Esophagus muscularis mucosa (tissue), 4 donors: Measurements from ENCODE around the gene C6orf163. TPM values are rescaled to one million over a fixed set of nuclear protein-coding genes. Genes with fewer than 3 reads are reported as not detected.

Source experiments
- DNase-seq: peaks from one replicate; pipeline ENCODE4 v3.0.0-alpha.2; 2017; ENCODE audit errors: extremely low spot score
- H3K27ac ChIP-seq, 4 donors: fragments of 200-600 bp; sonication (generic); replicated peaks in 1 of 4; 1 replicate in 3 of 4; 2 replicates in 1 of 4; pipeline ENCODE4 v1.5.1; 2016 to 2019; ENCODE audit warnings: mild to moderate bottlenecking in 1 of 4
- H3K27me3 ChIP-seq, 4 donors: fragments of 200-600 bp; sonication (generic); one replicate each; pipeline versions ENCODE4 v1.5.1 to v1.6.0; 2016 to 2019
- H3K36me3 ChIP-seq, 4 donors: fragments of 200-600 bp; sonication (generic); one replicate each; pipeline ENCODE4 v1.5.1; 2016 to 2019
- H3K4me1 ChIP-seq, 4 donors: fragments of 200-600 bp; sonication (generic); one replicate each; pipeline ENCODE4 v1.5.1; 2016 to 2019
- H3K4me3 ChIP-seq, 4 donors: fragments of 200-600 bp; sonication (generic); 1 replicate in 2 of 4; 2 replicates in 2 of 4; pipeline ENCODE4 v1.5.1; 2016 to 2019; ENCODE audit warnings: mild to moderate bottlenecking in 4 of 4, moderate library complexity in 1 of 4
- H3K9me3 ChIP-seq, 4 donors: fragments of 200-600 bp; sonication (generic); 1 replicate in 3 of 4; 2 replicates in 1 of 4; pipeline ENCODE4 v1.5.1; 2016 to 2019
- CTCF ChIP-seq, 3 experiments: fragments of 200-600 bp in 2 of 3; fragments of 450-650 bp in 1 of 3; sonication (generic) in 2 of 3; IDR thresholded peaks; one replicate each; pipeline ENCODE4 v1.5.1; 2017 to 2019; ENCODE audit warnings: antibody characterized with exemption in 3 of 3, mild to moderate bottlenecking in 2 of 3, moderate library complexity in 1 of 3
- EP300 ChIP-seq: sonication (generic); formaldehyde crosslinking; IDR thresholded peaks from one replicate; pipeline ENCODE4 v1.6.1; 2017; ENCODE audit warnings: antibody characterized with exemption
- POLR2A ChIP-seq: fragments of 450-650 bp; IDR thresholded peaks from one replicate; pipeline ENCODE4 v1.6.1; 2017; ENCODE audit warnings: antibody characterized with exemption, moderate library complexity, mild to moderate bottlenecking, low read depth
- POLR2AphosphoS5 ChIP-seq, 2 donors: sonication (generic); formaldehyde crosslinking; IDR thresholded peaks; one replicate each; pipeline ENCODE4 v1.6.1; 2017; ENCODE audit warnings: antibody characterized with exemption in 2 of 2
- WGBS: methylation state at CpG from one replicate; pipeline ENCODE4 v1.1.5; 2018; 5-methylcytosine and 5-hydroxymethylcytosine counted together
- intact Hi-C: fragments of 100-400 bp; cut with DNase I; formaldehyde crosslinking; loops from one replicate; pipeline ENCODE4 v1.15.1; 2023
- total RNA-seq, 4 donors: library from RNA; depleted of rRNA; stranded (reverse); fragments of >200 nt; gene quantifications; one replicate each; pipeline versions ENCODE4 v1.1.0 to v1.2.1, GENCODE V29; 2016

Gene C6orf163
- total RNA-seq, 4 donors from 2014 or later = 0.99 to 2.7 (median 1.8) TPM

- WGBS = 89% methylated on average over 3 of the region's 3 CpGs
- Histone ChIP-seq H3K4me1 (no peaks in the 10 kb centered on the region), H3K36me3 (no peaks in the 10 kb centered on the region), H3K27ac (no peak overlapping the region), H3K4me3 (no peak overlapping the region), H3K27me3 (no peaks in the 10 kb centered on the region), H3K9me3 (no peaks in the 10 kb centered on the region)
- TF ChIP-seq POLR2A = no peak
- TF ChIP-seq POLR2AphosphoS5 (IDR thresholded peaks at IDR 0.05) = no peak
- no peak for TF ChIP-seq CTCF (IDR thresholded peaks at IDR 0.05)
- TF ChIP-seq EP300 = no peak
- intact Hi-C loops = no loop called here
- DNase-seq = peak; percentile 12
These were observed 39.8 kb downstream of the C6orf163 start for GRCh38 chr6:87384449-87384848.

- WGBS = 60% methylated on average over 3 of the region's 3 CpGs
- intact Hi-C loops = loop anchor here (5.0 kb wide), 2 partner anchors 81 to 196 kb away; partner anchors contain the start of genes RARS2 and SLC35A1
- Histone ChIP-seq H3K4me1 (no peaks in the 10 kb centered on the region), H3K27ac (no peak overlapping the region), H3K36me3 (no peaks in the 10 kb centered on the region), H3K9me3 (no peaks in the 10 kb centered on the region), H3K27me3 (no peaks in the 10 kb centered on the region), H3K4me3 (no peak overlapping the region)
- TF ChIP-seq CTCF (IDR thresholded peaks at IDR 0.05) (no peak), POLR2A (no peak), POLR2AphosphoS5 (IDR thresholded peaks at IDR 0.05) (no peak), EP300 (no peak)
- DNase-seq = no peak
These were observed 46.7 kb downstream of the C6orf163 start for GRCh38 chr6:87391334-87391733.

DNA sequence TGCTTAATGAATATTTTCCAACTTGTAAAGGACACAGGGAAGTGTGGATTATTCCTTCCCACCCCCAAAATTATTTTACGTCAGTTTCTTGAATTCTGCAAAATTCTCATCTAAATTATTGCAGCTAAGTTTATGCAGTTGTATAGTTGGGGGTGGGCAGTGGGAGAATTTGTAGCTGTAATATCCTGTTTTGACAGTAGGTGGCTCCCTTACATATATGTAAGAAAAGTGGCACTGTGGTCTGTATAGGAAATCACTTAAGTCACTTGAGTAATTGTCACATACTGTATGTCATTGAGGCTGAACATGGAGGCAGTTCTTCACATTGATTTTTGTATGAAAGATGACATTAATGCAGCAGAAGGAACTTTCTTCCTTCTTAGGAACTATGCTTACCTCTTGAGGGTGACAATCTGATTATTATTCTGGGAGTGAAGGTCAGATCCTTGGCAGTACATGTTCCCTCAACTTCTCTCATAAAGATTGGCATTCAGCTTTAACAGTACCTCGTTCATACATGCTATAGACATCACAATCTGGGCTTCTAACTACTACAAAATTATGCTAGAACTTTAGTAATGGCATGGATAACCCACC, 48.5 kb downstream of the C6orf163 start:
- H3K9me3 ChIP-seq = no peaks in the 10 kb centered on the region
- no peaks in the 10 kb centered on the region for H3K36me3 ChIP-seq
- H3K4me1 ChIP-seq = no peaks in the 10 kb centered on the region
- 2% methylated on average over 2 of the region's 2 CpGs for WGBS
- no peak for TF ChIP-seq POLR2AphosphoS5 (IDR thresholded peaks at IDR 0.05)
- TF ChIP-seq CTCF (IDR thresholded peaks at IDR 0.05) = peak; percentile 68 to 81 (median 75)
- intact Hi-C loops = loop anchor here (5.0 kb wide), 2 partner anchors 79 to 194 kb away; partner anchors contain the start of genes RARS2 and SLC35A1
- H3K4me3 ChIP-seq = no peak overlapping the region
- no peak overlapping the region for H3K27ac ChIP-seq
- DNase-seq = no peak
- no peaks in the 10 kb centered on the region for H3K27me3 ChIP-seq

DNA sequence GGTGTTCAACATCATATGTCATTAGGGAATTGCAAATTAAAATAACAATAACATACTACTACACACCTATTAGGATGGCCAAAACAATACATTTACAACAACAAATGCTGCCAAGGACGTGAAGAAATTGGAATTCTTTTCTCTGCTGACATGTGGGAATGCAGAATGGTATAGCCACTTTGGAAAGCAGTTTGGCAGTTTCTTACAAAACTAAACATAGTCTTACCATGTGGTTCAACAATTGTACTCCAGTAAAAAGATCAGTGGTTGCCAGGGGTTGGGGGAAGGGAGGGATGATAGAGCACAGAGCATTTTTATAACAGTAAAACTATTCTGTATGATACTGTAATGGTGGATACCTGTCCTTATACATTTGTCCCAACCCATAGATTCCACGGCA, 50.8 kb downstream of the C6orf163 start:
- WGBS = 59% methylated on average over 2 of the region's 2 CpGs
- Histone ChIP-seq H3K4me1 (no peaks in the 10 kb centered on the region), H3K4me3 (no peak overlapping the region), H3K36me3 (no peaks in the 10 kb centered on the region), H3K27ac (no peak overlapping the region), H3K27me3 (no peaks in the 10 kb centered on the region), H3K9me3 (no peaks in the 10 kb centered on the region)
- intact Hi-C loops = no loop called here
- DNase-seq = no peak
- no peak for TF ChIP-seq CTCF (IDR thresholded peaks at IDR 0.05)
